Measurements from ENCODE around the gene CASP2.

Gene CASP2

GRCh38 chr7:143287935-143288826, at the start of gene CASP2:
Gene CASP2 (plus strand): TSS chr7:143288351. CDS start chr7:143288456, 105 bp downstream.
- DNase-seq (ENCODE audit: low read depth in 2 of 2): peak; percentile 95 to 96

DNA sequence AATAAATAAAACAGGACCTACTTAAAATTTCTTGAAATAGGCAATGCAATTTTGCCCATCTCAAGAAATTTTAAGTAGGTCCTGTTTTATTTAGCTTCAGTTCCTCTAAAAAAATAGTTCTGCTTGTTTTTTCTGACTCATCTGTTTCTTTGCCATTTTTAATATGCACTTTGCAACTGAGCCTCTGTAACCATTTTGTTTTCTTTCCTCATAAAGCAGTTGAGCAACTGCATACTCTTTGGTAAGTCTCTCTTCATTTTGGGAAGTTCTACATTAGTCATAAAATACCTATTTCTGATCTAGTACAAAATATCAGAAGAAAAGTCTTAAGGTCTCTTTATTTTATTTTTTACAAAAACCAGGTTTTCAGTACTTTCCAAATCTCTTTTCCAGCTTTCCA, 48.3 kb upstream of the CASP2 start:
- no peak for DNase-seq (ENCODE audit: low read depth in 2 of 2)

DNA sequence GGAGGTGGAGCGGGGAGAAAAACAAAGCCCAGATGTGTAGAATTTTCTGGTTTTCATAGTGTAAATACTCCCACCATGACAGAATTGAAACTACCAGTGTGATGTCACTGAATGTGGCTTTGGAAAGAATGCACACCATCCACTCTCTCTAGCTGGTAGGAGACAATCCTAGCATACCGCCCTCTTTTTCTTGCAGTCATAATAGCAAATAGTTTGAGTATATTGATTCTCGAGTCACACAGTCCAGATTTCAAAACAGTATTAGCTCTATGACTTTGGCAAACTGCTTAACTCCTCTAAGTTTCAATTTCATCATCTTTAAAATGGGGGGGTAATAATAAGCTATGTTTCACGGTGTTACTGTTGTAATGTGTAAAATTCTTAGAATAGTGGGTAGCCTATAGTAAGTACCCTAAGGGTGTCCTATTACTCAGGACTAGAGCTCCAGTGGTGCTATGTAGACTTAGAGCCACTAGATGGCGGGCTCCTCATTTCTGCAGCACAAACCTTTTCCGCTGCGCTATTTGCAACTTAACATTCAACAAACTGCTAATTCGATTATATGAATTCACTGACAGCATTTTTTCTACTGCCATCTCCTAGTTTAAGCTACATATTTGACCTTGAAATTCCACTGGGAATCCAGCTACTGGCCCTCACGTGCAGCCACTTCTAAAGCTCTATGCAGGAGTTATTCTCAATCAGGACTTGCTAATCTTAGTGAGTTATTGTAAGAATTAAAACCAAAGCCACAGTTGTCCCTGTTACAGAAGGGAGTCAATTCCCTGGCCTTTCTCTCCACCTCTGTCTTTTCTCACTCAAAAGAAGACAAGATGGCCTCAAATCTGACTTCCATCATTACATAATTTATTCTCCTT, 47.6 kb upstream of the CASP2 start:
- DNase-seq (ENCODE audit: low read depth in 2 of 2): peak; percentile 67

DNA sequence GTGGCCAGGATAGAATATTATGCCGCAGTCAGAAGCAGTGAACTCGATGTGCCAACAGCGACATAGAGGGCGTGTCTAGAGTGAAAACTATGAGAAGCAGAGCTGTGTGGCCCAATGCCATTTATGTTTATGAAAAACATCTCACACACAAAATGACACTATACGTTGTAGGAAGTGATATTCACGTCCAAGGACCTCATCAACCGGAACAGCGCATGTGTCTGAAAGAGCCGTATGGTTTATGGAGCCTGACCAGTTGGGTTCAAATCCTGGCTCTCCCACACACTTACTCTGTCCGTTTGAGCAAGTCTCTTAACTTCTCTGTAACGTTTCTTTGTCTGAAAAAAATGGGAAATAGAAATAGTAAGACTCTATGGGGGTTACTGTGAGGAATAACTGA, 45.8 kb upstream of the CASP2 start:
- DNase-seq (ENCODE audit: low read depth in 2 of 2): no peak

DNA sequence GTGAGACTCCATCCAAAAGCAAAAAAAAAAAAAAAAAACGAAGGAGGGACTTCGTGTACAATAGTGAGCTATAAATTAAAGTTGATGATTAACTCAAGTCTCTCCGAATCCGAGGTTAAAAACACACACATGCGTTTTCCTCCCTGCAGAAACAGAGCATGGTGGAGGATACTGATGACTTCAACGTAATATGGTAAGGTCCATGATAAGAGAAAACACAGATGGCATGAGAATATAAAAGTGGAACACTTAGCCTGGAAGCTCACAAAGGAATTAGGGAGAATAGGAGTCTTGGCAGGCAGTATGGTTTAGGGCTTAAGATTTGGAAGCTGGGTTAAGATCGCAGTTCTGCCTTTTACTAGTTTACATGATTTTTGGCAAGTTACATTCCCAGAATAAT, 45.0 kb upstream of the CASP2 start:
- no peak for DNase-seq (ENCODE audit: low read depth in 2 of 2)

DNA sequence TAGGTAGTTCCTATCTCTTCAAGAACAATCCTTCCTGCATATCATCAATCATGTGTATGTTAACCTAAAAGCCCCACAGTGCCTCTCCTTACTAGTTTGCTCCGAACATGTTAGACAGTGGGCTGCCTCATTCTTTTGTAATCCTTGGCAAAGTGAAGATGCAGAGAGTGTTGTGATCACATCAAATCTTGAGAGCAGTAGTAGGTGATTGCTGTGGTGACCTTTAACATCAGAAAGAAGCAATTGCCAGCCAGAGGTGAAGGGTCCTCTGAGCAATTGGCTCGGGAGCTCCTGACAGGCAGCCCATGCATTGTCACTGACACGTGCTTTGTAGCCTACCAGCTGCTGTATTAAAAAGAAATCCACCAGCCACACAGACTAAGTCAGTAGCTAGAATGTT, 44.5 kb upstream of the CASP2 start:
- DNase-seq (ENCODE audit: low read depth in 2 of 2): no peak

DNA sequence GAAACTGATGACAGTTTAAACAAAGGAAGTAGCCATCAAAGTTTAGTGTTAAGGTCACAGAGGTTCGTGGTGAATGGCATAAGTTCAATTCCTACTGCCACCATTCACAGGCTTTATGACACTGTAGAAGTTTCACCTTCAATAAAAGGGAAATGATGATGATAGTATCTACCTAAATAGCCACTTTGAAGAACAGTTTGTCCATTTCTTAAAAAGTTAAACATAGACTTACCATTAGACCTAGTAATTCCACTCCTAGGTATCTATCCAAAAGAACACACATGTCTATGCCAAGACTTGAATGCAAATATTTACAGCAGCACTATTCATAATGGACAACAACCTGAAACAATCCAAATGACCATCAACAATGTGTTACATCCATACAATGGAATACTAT, 43.8 kb upstream of the CASP2 start:
- no peak for DNase-seq (ENCODE audit: low read depth in 2 of 2)

DNA sequence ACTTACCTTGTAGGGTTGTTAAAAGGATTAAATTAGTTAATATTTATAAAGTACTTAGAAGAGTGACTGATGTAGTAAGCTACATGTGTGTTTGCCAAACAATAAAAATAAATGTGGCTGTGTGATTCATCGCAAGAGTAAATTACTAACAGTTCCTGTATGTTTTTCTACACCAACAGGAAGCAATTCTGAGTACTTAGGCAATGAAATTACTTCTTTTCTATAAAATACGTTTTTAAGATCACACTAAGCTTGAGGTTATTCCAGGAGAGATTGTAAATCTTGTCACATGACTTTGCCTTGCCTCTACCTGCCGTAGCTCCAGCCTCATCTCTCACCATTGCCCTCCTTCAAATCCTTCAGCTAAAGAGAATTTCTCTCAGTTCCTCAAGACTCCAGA, 43.0 kb upstream of the CASP2 start:
- no peak for DNase-seq (ENCODE audit: low read depth in 2 of 2)

DNA sequence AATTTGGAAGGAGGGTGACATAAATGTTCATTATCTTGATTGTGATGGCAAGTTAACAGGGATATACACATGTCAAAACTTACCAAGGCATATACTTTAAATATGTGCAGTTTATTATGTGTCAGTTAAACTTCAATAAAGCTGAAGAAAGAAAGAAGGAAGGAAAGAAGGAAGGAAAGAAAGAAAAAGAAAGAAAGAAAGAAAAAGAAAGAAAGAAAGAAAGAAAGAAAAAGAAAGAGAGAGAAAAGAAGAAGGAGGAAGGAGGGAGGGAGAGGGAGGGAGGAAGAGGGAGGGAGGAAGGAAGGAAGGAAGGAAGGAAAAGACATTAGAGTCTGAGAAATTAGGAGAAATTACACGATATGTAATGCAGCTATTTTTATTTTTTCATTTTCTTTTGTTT, 40.8 kb upstream of the CASP2 start:
- DNase-seq (ENCODE audit: low read depth in 2 of 2): no peak

DNA sequence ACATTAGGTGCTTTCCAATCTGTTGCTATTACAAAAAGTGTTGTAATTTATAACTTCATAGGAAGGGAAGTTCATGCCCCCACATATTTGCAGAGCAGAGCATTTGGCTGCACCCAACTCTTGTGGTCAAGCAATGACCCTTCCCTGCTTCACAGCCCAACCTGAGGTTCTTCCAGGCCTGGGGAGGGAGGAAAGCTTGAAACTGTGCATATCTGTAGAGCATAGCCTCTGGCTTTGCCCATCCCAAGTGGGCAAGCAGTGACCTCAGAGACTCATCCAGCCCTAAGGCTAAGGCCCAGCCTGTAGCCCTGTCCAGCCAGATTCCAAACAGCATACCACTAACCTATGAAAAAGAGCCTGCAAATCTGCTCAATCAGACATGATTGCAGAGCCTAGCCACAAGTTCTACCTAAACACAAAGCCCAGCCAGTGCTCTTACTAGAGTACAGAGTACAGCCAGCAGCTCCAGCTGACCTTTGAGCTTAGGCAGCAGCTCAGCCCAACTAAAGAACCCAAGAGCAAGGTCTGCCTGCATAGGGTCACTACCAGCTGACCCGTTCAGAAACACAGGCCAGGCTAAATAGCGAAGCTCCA, 39.3 kb upstream of the CASP2 start:
- DNase-seq (ENCODE audit: low read depth in 2 of 2): no peak

- DNase-seq (ENCODE audit: low read depth in 2 of 2): no peak
Measured at GRCh38 chr7:143250199-143250598, 38.0 kb upstream of the CASP2 start.

DNA sequence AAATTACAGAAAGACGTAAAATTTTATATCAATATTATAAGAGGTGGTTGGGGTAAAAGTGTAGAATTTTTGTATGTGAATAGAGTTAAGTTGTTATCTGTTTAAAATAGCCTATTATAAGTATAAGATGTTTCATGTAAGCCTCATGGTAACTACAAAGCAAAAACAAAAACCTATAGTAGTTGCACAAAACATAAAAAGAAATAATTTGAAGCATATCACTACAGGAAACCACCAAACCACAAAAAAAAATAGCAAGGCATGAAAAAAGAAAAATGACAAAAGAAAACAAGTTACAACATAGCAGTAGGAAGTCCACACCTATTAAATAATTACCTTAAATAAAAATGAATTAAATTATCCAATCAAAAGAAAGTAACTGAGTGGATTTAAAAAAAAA, 37.3 kb upstream of the CASP2 start:
- DNase-seq (ENCODE audit: low read depth in 2 of 2): no peak

DNA sequence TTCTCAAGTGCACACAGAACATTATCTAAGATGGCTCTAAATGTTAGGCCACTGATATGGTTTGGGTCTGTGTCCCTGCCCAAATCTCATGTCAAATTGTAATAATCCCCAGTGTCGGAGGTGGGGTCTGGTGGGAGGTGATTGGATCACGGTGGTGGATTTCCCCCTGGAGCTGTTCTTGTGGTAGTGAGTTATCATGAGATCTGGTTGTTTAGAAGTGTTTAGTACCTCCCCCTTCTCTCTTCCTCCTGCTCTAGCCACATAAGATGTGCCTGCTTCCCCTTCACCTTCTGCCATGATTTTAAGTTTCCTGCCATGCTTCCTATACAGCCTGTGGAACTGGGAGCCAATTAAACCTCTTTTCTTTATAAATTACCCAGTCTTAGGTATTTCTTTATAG, 36.1 kb upstream of the CASP2 start:
- no peak for DNase-seq (ENCODE audit: low read depth in 2 of 2)

GRCh38 chr7:143255564-143255963, 32.6 kb upstream of the CASP2 start:
- DNase-seq (ENCODE audit: low read depth in 2 of 2): no peak

GRCh38 chr7:143256325-143256724, 31.8 kb upstream of the CASP2 start:
- DNase-seq (ENCODE audit: low read depth in 2 of 2): no peak

- DNase-seq (ENCODE audit: low read depth in 2 of 2): no peak
Measured at GRCh38 chr7:143256932-143257331, 31.2 kb upstream of the CASP2 start.

GRCh38 chr7:143257501-143257900, 30.6 kb upstream of the CASP2 start:
- DNase-seq (ENCODE audit: low read depth in 2 of 2): no peak

- DNase-seq (ENCODE audit: low read depth in 2 of 2): no peak
Measured at GRCh38 chr7:143258831-143259230, 29.3 kb upstream of the CASP2 start.

GRCh38 chr7:143259765-143260164, 28.4 kb upstream of the CASP2 start:
- no peak for DNase-seq (ENCODE audit: low read depth in 2 of 2)

DNA sequence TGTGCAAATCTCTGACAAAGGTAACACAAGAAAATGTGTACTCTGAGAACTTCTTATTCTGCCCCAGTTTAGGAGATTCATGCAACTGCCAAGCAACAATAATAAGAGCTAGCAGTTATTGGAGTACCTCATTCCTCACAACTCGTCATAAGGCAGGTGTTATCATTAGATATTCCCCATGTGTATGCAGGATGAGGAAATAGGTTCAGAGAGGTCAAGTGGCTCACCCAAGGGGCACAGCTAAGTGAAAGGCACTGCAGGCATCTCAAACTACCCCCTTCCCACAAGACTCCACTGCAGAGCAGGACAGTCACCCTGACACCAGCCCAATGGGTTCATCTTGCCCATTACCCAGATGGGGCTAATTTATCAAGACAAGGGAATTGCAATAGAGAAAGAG, 26.2 kb upstream of the CASP2 start:
- no peak for DNase-seq (ENCODE audit: low read depth in 2 of 2)

GRCh38 chr7:143263266-143264195, 24.6 kb upstream of the CASP2 start, which contains the start of gene GSTK1:
Gene GSTK1 (plus strand): TSS chr7:143263441. CDS start chr7:143263514, 73 bp downstream.
- peak; percentile 18 to 25 for DNase-seq (ENCODE audit: low read depth in 2 of 2)
